HCT116 (cell line): Measurements from ENCODE around the gene TMEM174. TPM values are rescaled to one million over a fixed set of nuclear protein-coding genes. Genes with fewer than 3 reads are reported as not detected.

ENCODE experiments used
- ATAC-seq: fragments of 200-7000 bp; cut with Tn5 transposase; 2 replicates; pipeline ENCODE4 v1.9.1; 2020; ENCODE audit warnings: mild to moderate bottlenecking, moderate library complexity
- BruUV-seq: library from RNA; stranded (reverse); fragments of 400-500 nt; replicated peaks from 2 replicates; lab custom pipeline; 2021; lab: Mats Ljungman, UMichigan
- CTCF ChIA-PET: fragments of 300-600 bp; sonication (Branson Sonifier 250); formaldehyde crosslinking; loops from one replicate; lab custom pipeline; 2021; ENCODE audit warnings: antibody characterized with exemption; lab: Charles Lee
- POLR2A ChIA-PET: fragments of 300-600, 350-600 bp; sonication (Branson Sonifier 250); formaldehyde crosslinking; loops from one replicate; lab custom pipeline; 2021; ENCODE audit warnings: antibody characterized with exemption; lab: Charles Lee
- RAD21 ChIA-PET, 2 experiments: fragments of 300-600 bp; sonication (Branson Sonifier 250); formaldehyde crosslinking; loops; one replicate each; lab custom pipeline; 2023; ENCODE audit warnings: low total read pairs in 2 of 2; ENCODE audit not compliant: uncharacterized antibody in 2 of 2, unreplicated experiment in 2 of 2, low non-redundant PET in 1 of 2; lab: Charles Lee
- DNase-seq: peaks from one replicate; pipeline ENCODE4 v3.0.0-alpha.2; 2010; ENCODE audit warnings: low read depth, low spot score
- H2AFZ ChIP-seq: fragments of 200-600 bp; shearing (Covaris generic), sonication (generic); 2 replicates; pipeline ENCODE4 v1.6.1; 2017; ENCODE audit warnings: low read depth, mixed run types, mixed read lengths, antibody characterized with exemption, low read length; ENCODE audit not compliant: poor library complexity, severe bottlenecking
- H3K27ac ChIP-seq: 2 replicates; pipeline ENCODE4 v1.5.1; 2012; ENCODE audit warnings: low read depth, low read length
- H3K27me3 ChIP-seq: fragments of 200-600 bp; sonication (generic); 2 replicates; pipeline ENCODE4 v1.6.1; 2016; ENCODE audit warnings: mixed run types, low read length, mixed read lengths; ENCODE audit not compliant: insufficient read depth
- H3K36me3 ChIP-seq, 2 experiments: fragments of 200-500 bp in 1 of 2; fragments of 200-600 bp in 1 of 2; sonication (Bioruptor generic) in 1 of 2; sonication (generic) in 1 of 2; 2 replicates each; pipeline versions ENCODE4 v1.5.1 to v1.6.1; 2014 to 2016; ENCODE audit warnings: low read length in 2 of 2, inconsistent platforms in 1 of 2, mixed read lengths in 1 of 2, mixed run types in 1 of 2; ENCODE audit not compliant: insufficient read depth in 2 of 2, control insufficient read depth in 1 of 2
- H3K4me1 ChIP-seq, 2 experiments: fragments of 200-600 bp in 1 of 2; sonication (generic) in 1 of 2; 2 replicates each; pipeline versions ENCODE4 v1.5.1 to v1.6.1; 2012 to 2017; ENCODE audit warnings: low read length in 2 of 2, inconsistent platforms in 1 of 2, mild to moderate bottlenecking in 1 of 2, mixed read lengths in 1 of 2, mixed run types in 1 of 2, moderate library complexity in 1 of 2; ENCODE audit not compliant: insufficient read depth in 2 of 2, control insufficient read depth in 1 of 2
- H3K4me2 ChIP-seq: fragments of 200-600 bp; sonication (generic); 2 replicates; pipeline ENCODE4 v1.6.1; 2017; ENCODE audit warnings: mixed run types, low read length, mixed read lengths
- H3K4me3 ChIP-seq, 2 experiments: fragments of 200-600 bp in 1 of 2; sonication (generic) in 1 of 2; replicated peaks in 1 of 2; 2 replicates each; pipeline ENCODE4 v1.5.1; 2011 to 2016; ENCODE audit warnings: low read length in 2 of 2, control low read depth in 1 of 2, low read depth in 1 of 2, mild to moderate bottlenecking in 1 of 2, mixed read lengths in 1 of 2, mixed run types in 1 of 2
- H3K79me2 ChIP-seq: fragments of 200-600 bp; sonication (generic); 2 replicates; pipeline ENCODE4 v1.6.1; 2017; ENCODE audit warnings: mild to moderate bottlenecking, mixed run types, low read length, moderate library complexity, mixed read lengths; ENCODE audit not compliant: insufficient read depth
- H3K9ac ChIP-seq: fragments of 200-600 bp; sonication (generic); 2 replicates; pipeline ENCODE4 v1.6.1; 2016; ENCODE audit warnings: low read length, mixed read lengths
- H3K9me2 ChIP-seq: fragments of 200-600 bp; sonication (generic), shearing (Covaris generic); 2 replicates; pipeline ENCODE4 v1.6.1; 2017; ENCODE audit warnings: mixed run types, mild to moderate bottlenecking, moderate library complexity; ENCODE audit not compliant: insufficient read depth
- H3K9me3 ChIP-seq, 2 experiments: fragments of 200-500 bp in 1 of 2; fragments of 200-600 bp in 1 of 2; sonication (Bioruptor generic) in 1 of 2; sonication (generic) in 1 of 2; 2 replicates each; pipeline ENCODE4 v1.6.1; 2014 to 2017; ENCODE audit warnings: low read length in 2 of 2, mixed read lengths in 2 of 2, inconsistent platforms in 1 of 2, low read depth in 1 of 2, mild to moderate bottlenecking in 1 of 2, mixed run types in 1 of 2, moderate library complexity in 1 of 2; ENCODE audit not compliant: control insufficient read depth in 1 of 2, insufficient read depth in 1 of 2
- H4K20me1 ChIP-seq: fragments of 200-600 bp; sonication (generic), shearing (Covaris generic); 2 replicates; pipeline ENCODE4 v1.6.1; 2017; ENCODE audit warnings: mixed run types, mild to moderate bottlenecking, moderate library complexity; ENCODE audit not compliant: insufficient read depth
- EGR1 ChIP-seq: IDR thresholded peaks from 2 replicates; pipeline ENCODE4 v1.6.1; 2012; ENCODE audit warnings: low read depth
- EZH2 ChIP-seq: fragments of 200-600 bp; sonication (generic); IDR thresholded peaks from 2 replicates; pipeline ENCODE4 v1.6.1; 2017; ENCODE audit warnings: antibody characterized with exemption, mixed run types
- FOSL1 ChIP-seq: IDR thresholded peaks from 2 replicates; pipeline ENCODE4 v1.6.1; 2012; ENCODE audit warnings: low read depth
- POLR2A ChIP-seq: IDR thresholded peaks from 2 replicates; pipeline ENCODE4 v1.7.0; 2011; ENCODE audit warnings: borderline replicate concordance; ENCODE audit not compliant: insufficient read depth, insufficient read length; ENCODE audit errors: extremely low read depth
- POLR2AphosphoS5 ChIP-seq: IDR thresholded peaks from 2 replicates; pipeline ENCODE4 v1.6.1; 2011; ENCODE audit warnings: mild to moderate bottlenecking, low read depth, low read length, moderate library complexity
- SIN3A ChIP-seq: IDR thresholded peaks from 2 replicates; pipeline ENCODE4 v1.6.1; 2012; ENCODE audit warnings: low read depth
- SP1 ChIP-seq: IDR thresholded peaks from 2 replicates; pipeline ENCODE4 v1.6.1; 2012; ENCODE audit warnings: low read depth
- SRF ChIP-seq: IDR thresholded peaks from 2 replicates; pipeline ENCODE4 v1.6.1; 2012; ENCODE audit warnings: low read depth
- YY1 ChIP-seq: IDR thresholded peaks from 2 replicates; pipeline ENCODE4 v1.6.1; 2011; ENCODE audit warnings: low read length, low read depth, moderate library complexity, mild to moderate bottlenecking; ENCODE audit not compliant: insufficient replicate concordance; ENCODE audit errors: extremely low read depth
- ZNF274 ChIP-seq: fragments of 200-500 bp; sonication (Bioruptor generic); IDR thresholded peaks from 2 replicates; pipeline ENCODE4 v1.6.1; 2014; ENCODE audit warnings: mild to moderate bottlenecking, low read depth, low read length, inconsistent platforms
- intact Hi-C: fragments of 100-400 bp; cut with micrococcal nuclease; formaldehyde crosslinking; loops from 2 replicates; pipeline ENCODE4 v1.10.0; 2022
- total RNA-seq: library from RNA; stranded (reverse); gene quantifications from one replicate; pipeline ENCODE4 v1.2.1, GENCODE V29; 2021; ENCODE audit not compliant: unreplicated experiment
- TF ChIP-seq, protein P1 (sequence below), 3 experiments: fragments of 200-600 bp in 1 of 3; sonication (generic) in 1 of 3; IDR thresholded peaks in 2 of 3; conservative IDR thresholded peaks in 1 of 3; 2 replicates each; pipeline ENCODE4 v1.5.1; 2012 to 2017; ENCODE audit warnings: low read depth in 2 of 3, low read length in 2 of 3, antibody characterized with exemption in 1 of 3, borderline replicate concordance in 1 of 3, control low read depth in 1 of 3, mild to moderate bottlenecking in 1 of 3, mixed read lengths in 1 of 3, mixed run types in 1 of 3, moderate library complexity in 1 of 3; ENCODE audit not compliant: insufficient read depth in 1 of 3
- TF ChIP-seq, protein P2 (sequence below): IDR thresholded peaks from 2 replicates; pipeline ENCODE4 v1.6.1; 2011; ENCODE audit warnings: mild to moderate bottlenecking, low read length, moderate library complexity; ENCODE audit not compliant: insufficient replicate concordance; ENCODE audit errors: extremely low read depth
- TF ChIP-seq, protein P3 (sequence below): IDR thresholded peaks from 2 replicates; pipeline ENCODE4 v1.6.1; 2012
- TF ChIP-seq, protein P4 (sequence below): IDR thresholded peaks from 2 replicates; pipeline ENCODE4 v1.6.1; 2012

The TMEM174 gene
- total RNA-seq, 1 experiment from 2014 or later, result not detected

DNA sequence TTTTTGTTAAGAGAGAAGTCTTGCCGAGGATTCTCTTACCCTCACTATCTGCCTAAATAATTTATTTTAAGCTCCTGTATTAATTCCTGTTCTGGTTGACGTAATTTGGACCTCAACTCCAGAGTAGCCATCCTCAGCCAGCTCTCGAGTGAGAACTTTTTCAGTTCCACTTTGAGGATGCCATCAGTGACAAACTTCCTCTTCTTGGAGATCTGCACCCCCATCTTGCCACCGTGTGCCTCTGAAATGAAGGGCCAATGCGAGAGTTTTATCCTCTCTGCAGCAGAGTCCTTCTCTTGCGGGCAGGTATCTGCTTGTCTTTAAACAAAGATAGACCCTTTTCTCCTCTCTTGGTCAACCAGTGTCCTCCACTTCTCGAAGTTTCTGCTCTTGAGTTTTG lies 19.5 kb upstream of the TMEM174 start (continued):
- TF ChIP-seq, protein P1, sequence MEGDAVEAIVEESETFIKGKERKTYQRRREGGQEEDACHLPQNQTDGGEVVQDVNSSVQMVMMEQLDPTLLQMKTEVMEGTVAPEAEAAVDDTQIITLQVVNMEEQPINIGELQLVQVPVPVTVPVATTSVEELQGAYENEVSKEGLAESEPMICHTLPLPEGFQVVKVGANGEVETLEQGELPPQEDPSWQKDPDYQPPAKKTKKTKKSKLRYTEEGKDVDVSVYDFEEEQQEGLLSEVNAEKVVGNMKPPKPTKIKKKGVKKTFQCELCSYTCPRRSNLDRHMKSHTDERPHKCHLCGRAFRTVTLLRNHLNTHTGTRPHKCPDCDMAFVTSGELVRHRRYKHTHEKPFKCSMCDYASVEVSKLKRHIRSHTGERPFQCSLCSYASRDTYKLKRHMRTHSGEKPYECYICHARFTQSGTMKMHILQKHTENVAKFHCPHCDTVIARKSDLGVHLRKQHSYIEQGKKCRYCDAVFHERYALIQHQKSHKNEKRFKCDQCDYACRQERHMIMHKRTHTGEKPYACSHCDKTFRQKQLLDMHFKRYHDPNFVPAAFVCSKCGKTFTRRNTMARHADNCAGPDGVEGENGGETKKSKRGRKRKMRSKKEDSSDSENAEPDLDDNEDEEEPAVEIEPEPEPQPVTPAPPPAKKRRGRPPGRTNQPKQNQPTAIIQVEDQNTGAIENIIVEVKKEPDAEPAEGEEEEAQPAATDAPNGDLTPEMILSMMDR (IDR thresholded peaks at IDR 0.05 in 2 of 3, conservative IDR thresholded peaks at IDR 0.05 in 1 of 3; ENCODE audit: borderline replicate concordance in 1 of 3, insufficient read depth in 1 of 3, low read depth in 2 of 3, low read length in 2 of 3), result no peak
- no peak for TF ChIP-seq POLR2A
- no peak for TF ChIP-seq YY1
- no peak for TF ChIP-seq EZH2
- no peak for TF ChIP-seq EGR1
- no peak for TF ChIP-seq FOSL1
- TF ChIP-seq, protein P2, sequence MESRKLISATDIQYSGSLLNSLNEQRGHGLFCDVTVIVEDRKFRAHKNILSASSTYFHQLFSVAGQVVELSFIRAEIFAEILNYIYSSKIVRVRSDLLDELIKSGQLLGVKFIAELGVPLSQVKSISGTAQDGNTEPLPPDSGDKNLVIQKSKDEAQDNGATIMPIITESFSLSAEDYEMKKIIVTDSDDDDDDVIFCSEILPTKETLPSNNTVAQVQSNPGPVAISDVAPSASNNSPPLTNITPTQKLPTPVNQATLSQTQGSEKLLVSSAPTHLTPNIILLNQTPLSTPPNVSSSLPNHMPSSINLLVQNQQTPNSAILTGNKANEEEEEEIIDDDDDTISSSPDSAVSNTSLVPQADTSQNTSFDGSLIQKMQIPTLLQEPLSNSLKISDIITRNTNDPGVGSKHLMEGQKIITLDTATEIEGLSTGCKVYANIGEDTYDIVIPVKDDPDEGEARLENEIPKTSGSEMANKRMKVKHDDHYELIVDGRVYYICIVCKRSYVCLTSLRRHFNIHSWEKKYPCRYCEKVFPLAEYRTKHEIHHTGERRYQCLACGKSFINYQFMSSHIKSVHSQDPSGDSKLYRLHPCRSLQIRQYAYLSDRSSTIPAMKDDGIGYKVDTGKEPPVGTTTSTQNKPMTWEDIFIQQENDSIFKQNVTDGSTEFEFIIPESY, result no peak
- TF ChIP-seq POLR2AphosphoS5, result no peak

DNA sequence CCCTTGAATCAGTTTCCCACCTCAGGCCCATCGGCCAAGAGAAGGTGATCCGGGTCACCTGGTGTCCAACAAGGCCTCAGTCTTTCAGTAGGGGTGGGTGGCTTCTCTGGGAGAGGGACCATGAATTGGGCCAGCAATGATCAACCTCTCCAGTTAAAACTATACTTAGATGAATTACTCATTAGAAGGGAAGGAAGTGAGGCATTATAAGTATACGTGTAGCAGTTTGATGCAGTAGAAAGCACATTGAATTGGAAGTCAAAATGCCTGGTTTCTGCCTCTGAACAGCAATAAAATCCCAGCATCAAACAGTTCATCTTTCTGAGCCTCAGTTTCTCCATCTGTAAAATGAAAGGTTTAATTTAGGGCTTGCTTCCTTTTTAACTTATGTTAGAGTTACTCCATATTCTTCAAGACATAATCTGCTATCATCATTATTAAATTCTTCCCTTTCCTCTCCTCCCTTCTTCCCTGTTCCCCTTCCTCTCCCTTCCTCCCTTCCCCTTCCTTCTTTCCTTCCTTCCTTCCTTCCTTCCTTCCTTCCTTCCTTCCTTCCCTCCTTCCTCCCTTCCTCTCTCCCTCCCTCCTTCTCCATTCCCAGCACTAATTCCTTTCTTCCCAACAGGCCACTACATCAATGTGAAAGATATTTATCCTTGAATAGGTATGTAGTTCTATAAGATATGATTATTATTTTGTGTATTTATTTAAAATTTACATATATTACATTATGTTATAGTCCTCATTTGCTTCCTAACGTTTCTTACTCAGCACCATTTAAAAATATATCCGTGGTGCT lies 18.6 kb upstream of the TMEM174 start:
- intact Hi-C loops, result no loop called here
- H3K27me3 ChIP-seq, result no peaks in the 10 kb centered on the region
- no peak overlapping the region for H2AFZ ChIP-seq
- no peaks in the 10 kb centered on the region for H3K79me2 ChIP-seq
- H3K9me2 ChIP-seq, result no peaks in the 10 kb centered on the region
- BruUV-seq, result no TSS peak
- no peak overlapping the region for H3K4me3 ChIP-seq
- no peaks in the 10 kb centered on the region for H4K20me1 ChIP-seq
- ChIA-PET POLR2A (no interaction called here), CTCF (no interaction called here), RAD21 (no interaction called here)
- H3K9me3 ChIP-seq, result no peaks in the 10 kb centered on the region
- H3K36me3 ChIP-seq, result no peaks in the 10 kb centered on the region
- no peak overlapping the region for H3K9ac ChIP-seq
- no peak overlapping the region for H3K27ac ChIP-seq
- ATAC-seq (no peak), DNase-seq (no peak)
- H3K4me1 ChIP-seq, result no peaks in the 10 kb centered on the region
- no peak overlapping the region for H3K4me2 ChIP-seq
- TF ChIP-seq SRF (no peak), SIN3A (no peak), ZNF274 (no peak), SP1 (no peak), POLR2AphosphoS5 (no peak)
- TF ChIP-seq, protein P1 (IDR thresholded peaks at IDR 0.05 in 2 of 3, conservative IDR thresholded peaks at IDR 0.05 in 1 of 3; ENCODE audit: borderline replicate concordance in 1 of 3, insufficient read depth in 1 of 3, low read depth in 2 of 3, low read length in 2 of 3), result no peak
- TF ChIP-seq, protein P2, result no peak
- TF ChIP-seq, protein P3, sequence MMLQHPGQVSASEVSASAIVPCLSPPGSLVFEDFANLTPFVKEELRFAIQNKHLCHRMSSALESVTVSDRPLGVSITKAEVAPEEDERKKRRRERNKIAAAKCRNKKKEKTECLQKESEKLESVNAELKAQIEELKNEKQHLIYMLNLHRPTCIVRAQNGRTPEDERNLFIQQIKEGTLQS, result no peak
- TF ChIP-seq, protein P4, sequence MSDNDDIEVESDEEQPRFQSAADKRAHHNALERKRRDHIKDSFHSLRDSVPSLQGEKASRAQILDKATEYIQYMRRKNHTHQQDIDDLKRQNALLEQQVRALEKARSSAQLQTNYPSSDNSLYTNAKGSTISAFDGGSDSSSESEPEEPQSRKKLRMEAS, result no peak
